ENCODE results near the gene TFPI2. TPM values are rescaled to one million over a fixed set of nuclear protein-coding genes. Genes with fewer than 3 reads are reported as not detected.
A peak's percentile ranks its signal among the peaks of the same experiment; 100 is the strongest.

TFPI2 gene
- total RNA-seq, result 1 to 10 TPM; 1.1 to 5.9 TPM

GRCh38 chr7:93890464-93891068 lies at the start of gene TFPI2:
Gene TFPI2, minus strand, starts transcription at chr7:93890753. Its CDS starts 75 bp downstream, at chr7:93890678.
- DNase-seq (ENCODE audit: low spot score), result no peak
- Histone ChIP-seq H3K27me3 (no peaks in the 10 kb centered on the region), H3K4me3 (peak within 1 kb of the TSS; percentile 44 to 61), H3K4me1 (peaks cover 0 to 22% of the 10 kb centered on the region in 2 donors), H3K27ac (peak within 1 kb of the TSS in 1 of 2 donors; percentile 42), H3K36me3 (no peaks in the 10 kb centered on the region), H3K9me3 (no peaks in the 10 kb centered on the region)
- TF ChIP-seq, protein P1, sequence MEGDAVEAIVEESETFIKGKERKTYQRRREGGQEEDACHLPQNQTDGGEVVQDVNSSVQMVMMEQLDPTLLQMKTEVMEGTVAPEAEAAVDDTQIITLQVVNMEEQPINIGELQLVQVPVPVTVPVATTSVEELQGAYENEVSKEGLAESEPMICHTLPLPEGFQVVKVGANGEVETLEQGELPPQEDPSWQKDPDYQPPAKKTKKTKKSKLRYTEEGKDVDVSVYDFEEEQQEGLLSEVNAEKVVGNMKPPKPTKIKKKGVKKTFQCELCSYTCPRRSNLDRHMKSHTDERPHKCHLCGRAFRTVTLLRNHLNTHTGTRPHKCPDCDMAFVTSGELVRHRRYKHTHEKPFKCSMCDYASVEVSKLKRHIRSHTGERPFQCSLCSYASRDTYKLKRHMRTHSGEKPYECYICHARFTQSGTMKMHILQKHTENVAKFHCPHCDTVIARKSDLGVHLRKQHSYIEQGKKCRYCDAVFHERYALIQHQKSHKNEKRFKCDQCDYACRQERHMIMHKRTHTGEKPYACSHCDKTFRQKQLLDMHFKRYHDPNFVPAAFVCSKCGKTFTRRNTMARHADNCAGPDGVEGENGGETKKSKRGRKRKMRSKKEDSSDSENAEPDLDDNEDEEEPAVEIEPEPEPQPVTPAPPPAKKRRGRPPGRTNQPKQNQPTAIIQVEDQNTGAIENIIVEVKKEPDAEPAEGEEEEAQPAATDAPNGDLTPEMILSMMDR (IDR thresholded peaks at IDR 0.05), result no peak

DNA sequence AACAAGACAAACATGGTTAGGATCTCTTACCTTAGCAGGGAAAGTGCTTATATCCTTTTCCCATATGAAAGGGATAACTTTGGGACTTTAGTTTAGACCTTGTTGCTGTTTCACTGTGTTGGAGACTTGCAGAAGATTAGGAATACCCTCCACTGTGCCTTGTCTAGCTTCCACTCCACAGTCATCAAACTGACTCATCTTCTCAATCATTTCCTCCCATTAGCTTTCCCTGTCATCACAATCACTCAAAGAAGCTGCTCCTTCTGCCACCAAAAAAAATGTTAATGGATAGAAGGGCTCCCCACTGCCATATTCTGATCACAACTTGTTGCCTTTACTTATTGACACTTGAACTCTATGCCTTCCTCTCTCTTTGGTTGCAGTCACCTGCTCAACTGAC lies 47.7 kb upstream of the TFPI2 start:
- Histone ChIP-seq H3K4me1 (peaks cover 0 to 7% of the 10 kb centered on the region in 2 donors), H3K9me3 (no peaks in the 10 kb centered on the region), H3K36me3 (no peaks in the 10 kb centered on the region), H3K27ac (no peak overlapping the region), H3K4me3 (no peak overlapping the region), H3K27me3 (no peaks in the 10 kb centered on the region)
- TF ChIP-seq, protein P1 (IDR thresholded peaks at IDR 0.05), result no peak
- DNase-seq (ENCODE audit: low spot score), result no peak

GRCh38 chr7:93937818-93938217 lies 47.3 kb upstream of the TFPI2 start:
- TF ChIP-seq, protein P1 (IDR thresholded peaks at IDR 0.05), result no peak
- Histone ChIP-seq H3K4me3 (no peak overlapping the region), H3K27me3 (no peaks in the 10 kb centered on the region), H3K4me1 (peaks cover 0 to 7% of the 10 kb centered on the region in 2 donors), H3K9me3 (no peaks in the 10 kb centered on the region), H3K36me3 (no peaks in the 10 kb centered on the region), H3K27ac (no peak overlapping the region)
- DNase-seq (ENCODE audit: low spot score), result no peak

DNA sequence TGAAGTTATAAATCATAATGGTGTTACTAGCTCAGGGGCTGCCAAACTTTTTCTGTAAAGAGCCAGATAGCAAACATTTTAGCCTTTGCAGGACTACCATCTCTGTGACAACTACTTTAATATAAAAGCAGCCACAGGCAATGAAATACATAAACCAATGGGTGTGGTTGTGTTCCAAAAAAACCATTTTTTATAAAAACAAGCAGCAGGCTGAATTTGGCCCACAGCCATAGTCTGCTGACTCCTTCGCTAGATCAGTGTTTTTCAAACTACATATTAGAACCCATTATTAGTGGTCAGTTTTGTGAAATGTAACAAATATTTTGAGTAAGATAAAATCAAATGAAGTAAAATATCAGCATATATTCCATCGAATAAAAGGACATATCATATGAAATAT lies 44.5 kb upstream of the TFPI2 start:
- no peak overlapping the region for H3K4me3 ChIP-seq

GRCh38 chr7:93933156-93933555 lies 42.6 kb upstream of the TFPI2 start:
- H3K27ac ChIP-seq, result no peak overlapping the region
- no peaks in the 10 kb centered on the region for H3K27me3 ChIP-seq
- H3K9me3 ChIP-seq, result no peaks in the 10 kb centered on the region
- no peak for DNase-seq (ENCODE audit: low spot score)
- TF ChIP-seq, protein P1 (IDR thresholded peaks at IDR 0.05), result no peak
- peaks cover 0 to 7% of the 10 kb centered on the region in 2 donors for H3K4me1 ChIP-seq
- H3K36me3 ChIP-seq, result no peaks in the 10 kb centered on the region
- H3K4me3 ChIP-seq, result no peak overlapping the region

More for the DNA sequence above, 44.5 kb upstream of the TFPI2 start:
- Histone ChIP-seq H3K36me3 (no peaks in the 10 kb centered on the region), H3K27me3 (no peaks in the 10 kb centered on the region), H3K27ac (no peak overlapping the region), H3K9me3 (no peaks in the 10 kb centered on the region), H3K4me1 (peaks cover 0 to 7% of the 10 kb centered on the region in 2 donors)
- DNase-seq (ENCODE audit: low spot score), result no peak
- TF ChIP-seq, protein P1 (IDR thresholded peaks at IDR 0.05), result no peak

- H3K4me3 ChIP-seq, result no peak overlapping the region
- H3K9me3 ChIP-seq, result no peaks in the 10 kb centered on the region
- no peak for DNase-seq (ENCODE audit: low spot score)
- H3K36me3 ChIP-seq, result peaks cover 4% of the 10 kb centered on the region
- TF ChIP-seq, protein P1 (IDR thresholded peaks at IDR 0.05), result no peak
- H3K27ac ChIP-seq, result no peak overlapping the region
- H3K4me1 ChIP-seq, result peaks cover 0 to 19% of the 10 kb centered on the region in 2 donors
- no peaks in the 10 kb centered on the region for H3K27me3 ChIP-seq
Observed at GRCh38 chr7:93931655-93932054, 41.1 kb upstream of the TFPI2 start.
